ENCODE data around the gene NEMP1.
"Not testable (repeated sequence)": the region's sequence is repeated elsewhere in the genome, so short reads cannot be mapped to it uniquely, and the experiment has no call there.

NEMP1 gene

DNA sequence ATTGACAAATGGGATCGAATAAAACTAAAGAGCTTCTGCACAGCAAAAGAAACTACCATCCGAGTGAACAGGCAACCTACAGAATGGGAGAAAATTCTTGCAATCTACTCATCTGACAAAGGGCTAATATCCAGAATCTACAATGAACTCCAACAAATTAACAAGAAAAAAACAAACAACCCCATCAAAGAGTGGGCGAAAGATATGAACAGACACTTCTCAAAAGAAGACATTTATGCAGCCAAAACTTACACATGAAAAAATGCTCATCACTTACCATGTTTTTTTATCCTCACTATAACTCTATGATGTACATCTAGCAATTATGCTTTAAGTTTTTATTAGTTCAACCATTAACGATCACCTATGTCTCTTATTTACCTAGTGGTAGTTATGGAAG lies 24.7 kb downstream of the NEMP1 start:
- not testable (repeated sequence) for DNase-seq (ENCODE audit: low read depth)

DNA sequence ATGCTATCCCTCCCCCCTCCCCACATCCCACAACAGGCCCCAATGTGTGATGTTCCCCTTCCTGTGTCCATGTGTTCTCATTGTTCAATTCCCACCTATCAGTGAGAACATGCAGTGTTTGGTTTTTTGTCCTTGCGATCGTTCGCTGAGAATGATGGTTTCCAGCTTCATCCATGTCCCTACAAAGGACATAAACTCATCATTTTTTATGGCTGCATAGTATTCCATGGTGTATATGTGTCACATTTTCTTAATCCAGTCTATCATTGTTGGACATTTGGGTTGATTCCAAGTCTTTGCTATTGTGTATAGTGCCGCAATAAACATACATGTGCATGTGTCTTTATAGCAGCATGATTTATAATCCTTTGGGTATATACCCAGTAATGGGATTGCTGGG lies 25.4 kb downstream of the NEMP1 start:
- DNase-seq (ENCODE audit: low read depth), result not testable (repeated sequence)

DNA sequence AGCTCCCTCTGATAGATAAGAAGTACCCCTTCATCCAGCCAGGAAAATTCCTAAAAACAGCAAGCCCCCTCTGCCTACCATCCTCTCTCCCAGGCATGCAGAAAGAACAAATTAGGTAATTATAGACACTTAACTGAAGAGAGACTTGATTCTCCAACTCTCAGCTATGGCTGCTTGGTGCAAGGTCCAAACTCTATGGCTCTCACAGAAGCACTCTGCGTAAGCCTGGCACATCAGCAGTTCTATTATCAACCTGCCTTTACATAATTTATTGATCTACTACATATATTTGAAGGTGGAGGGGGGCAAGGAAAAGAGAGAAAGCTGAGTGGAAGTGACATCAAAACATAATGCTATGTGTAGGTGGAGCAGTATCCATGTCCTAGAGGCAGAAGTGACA lies 27.6 kb downstream of the NEMP1 start:
- DNase-seq (ENCODE audit: low read depth), result no peak

DNA sequence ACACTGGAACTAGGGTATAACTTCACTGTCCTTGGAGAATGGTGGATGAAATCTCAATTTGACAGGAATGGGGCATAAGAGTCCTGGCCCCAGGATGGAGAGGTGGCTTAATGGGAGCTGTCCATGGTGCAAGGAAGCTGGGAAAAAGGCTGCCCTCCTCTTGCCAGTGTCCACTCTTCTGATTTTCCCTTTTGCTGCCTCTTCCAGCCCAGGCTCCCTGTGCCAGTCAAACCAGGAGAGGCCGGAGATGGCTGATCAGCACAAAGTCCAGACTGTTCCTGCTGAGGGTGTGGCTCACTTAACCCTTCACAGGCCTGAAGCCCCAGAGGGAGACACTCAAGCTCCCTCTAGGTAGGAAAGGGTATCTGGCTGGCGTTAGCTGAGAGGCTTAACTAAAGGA lies 28.7 kb downstream of the NEMP1 start, which contains the start of gene MYO1A:
Gene MYO1A (minus strand): TSS at position 240 of the 400 bp plus-strand sequence. CDS start 1,806 bp downstream, outside the sequence.
- no peak for DNase-seq (ENCODE audit: low read depth)

DNA sequence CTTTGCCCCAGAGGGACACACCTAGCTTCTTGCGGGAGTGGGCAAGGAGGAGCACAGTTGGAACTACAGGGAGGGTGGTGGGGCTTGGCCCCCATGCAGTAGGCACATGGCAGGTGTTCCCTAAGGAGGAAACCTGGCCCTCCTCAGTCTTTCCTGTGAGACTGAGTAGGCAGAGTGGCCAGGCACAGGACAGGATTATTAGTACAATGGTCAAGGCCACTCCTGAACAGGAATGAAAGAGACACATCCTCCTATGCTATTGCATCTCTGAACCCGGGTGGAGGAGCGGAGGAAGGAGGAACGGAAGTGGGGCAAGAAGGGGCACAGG lies 29.5 kb downstream of the NEMP1 start:
- no peak for DNase-seq (ENCODE audit: low read depth)

DNA sequence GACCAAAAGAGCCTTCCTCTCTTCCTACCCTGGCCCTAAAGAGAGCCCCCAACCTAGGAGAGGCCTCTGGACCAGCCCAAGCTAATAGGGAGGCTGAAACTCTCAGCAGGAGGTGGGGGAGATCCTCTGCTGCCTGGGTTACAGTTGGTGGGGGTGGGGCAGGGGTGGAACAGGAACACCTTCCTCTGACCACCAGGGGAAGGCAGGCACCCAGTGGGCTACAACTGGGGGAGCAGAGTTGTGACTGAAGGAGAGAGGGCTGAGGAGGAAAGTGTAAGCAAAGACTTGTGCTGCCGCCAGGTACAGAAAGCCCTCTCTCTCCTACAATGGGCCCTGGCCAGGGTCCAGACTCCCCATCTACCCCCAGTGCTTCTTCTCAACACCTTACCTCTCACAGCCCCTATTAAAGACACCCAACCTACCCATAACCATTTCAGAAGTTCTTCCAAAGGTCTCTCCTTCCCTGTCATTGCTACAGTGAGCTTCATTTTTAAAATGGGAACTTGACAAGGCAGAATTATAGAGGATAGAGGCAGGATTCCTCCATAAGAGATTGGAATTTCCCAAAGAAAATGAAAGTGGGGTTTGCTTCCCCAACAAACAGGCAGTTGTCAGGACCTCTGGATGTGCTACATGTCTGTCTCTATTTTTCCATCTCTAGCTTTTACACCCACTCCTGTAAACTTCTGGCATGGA lies 30.0 kb downstream of the NEMP1 start:
- DNase-seq (ENCODE audit: low read depth), result no peak

DNA sequence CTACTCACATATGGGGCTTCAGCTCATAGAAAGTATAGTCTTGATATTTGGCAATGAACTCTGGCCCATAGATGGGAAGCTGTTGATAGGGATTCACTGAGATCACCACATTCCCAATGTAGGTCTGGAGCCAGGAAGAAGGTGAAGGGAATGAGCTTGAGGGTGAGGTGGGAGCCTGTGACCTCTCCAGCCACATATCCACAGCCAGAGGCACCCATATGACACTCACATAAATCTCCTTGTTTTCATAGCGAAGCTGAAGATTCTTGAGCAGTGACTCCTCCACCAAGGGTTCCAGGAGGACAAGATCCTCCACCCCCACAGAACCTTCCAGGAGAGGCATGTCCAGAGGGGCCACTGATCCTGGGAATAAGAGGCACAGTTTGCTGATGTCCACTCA lies 30.6 kb downstream of the NEMP1 start:
- DNase-seq (ENCODE audit: low read depth), result no peak

DNA sequence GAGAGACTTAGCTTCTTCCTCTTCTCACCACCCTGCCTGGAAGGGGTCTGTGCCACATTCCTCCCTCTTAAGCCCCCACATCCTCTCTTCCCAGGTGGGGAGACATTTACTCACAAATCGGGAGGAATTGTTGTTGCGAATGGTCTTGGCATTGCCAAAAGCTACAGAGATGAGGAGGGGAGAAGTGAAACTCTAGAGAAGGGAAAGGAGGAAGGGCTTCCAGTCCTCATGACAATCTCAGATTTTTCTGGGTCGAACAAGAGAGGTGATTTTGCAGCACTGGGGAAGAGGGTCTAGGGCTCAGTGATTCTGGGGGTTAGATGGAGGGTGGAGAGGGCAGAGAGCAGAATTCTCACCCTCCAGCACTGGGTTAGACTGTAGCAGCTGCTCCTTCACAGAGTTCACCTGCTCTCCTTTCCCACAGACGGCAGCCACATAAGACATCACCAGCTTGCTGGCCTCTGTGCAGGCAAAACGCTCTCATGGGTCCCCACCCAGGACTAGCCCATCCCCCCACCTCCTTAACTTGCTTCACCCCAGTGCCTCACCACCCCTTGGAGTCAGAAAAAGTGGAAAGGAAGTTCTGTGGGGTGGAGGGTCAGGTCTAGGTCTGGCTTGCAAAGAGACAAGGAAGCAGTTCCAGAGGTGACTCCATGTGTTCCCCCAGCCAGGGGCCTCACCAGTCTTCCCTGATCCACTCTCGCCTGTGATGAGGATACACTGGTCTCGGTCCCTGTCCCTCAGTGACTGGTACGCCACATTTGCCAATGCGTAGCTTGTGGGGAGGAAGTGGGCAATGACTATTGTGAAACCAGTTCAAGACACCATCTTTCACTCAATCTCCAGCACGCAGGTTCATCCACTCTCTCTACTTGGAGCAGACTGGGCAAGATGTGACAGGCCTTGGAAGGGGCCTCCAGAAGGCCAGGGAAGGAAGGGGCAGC lies 31.4 kb downstream of the NEMP1 start:
- DNase-seq (ENCODE audit: low read depth), result peak; percentile 5

DNA sequence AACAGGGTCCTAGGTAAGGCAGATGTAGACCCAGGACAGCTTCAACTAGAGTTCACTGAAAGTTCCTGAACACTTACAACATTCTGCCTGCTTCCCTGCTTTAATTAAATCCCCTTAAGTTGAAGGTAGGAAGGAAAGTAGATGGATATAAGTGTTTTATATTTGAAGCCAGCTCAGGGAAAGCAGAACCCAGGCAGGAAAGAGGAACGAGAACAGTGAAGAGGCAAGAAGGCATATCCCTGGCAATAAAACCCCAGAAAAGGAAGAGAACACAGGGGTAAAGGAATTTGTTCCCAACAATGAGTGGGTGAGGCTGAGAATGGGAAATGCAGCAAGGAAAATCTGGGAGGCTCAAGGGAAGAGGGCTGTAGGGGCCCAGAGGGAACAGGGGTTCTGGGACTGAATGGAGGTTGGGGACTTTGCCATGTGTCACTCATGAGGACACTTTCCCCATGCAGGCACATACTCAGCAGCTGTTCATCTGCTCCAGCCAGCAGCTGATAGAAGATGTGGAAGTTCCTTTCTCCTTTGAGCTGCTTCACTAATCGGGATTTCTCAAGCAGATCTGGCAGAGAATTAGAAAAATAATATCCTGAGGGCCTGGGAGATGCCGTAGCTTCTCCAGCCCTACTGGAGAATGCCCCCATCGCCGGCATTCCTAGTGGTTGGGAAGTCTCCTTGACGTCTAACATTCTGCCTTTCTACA lies 32.4 kb downstream of the NEMP1 start:
- DNase-seq (ENCODE audit: low read depth), result no peak

DNA sequence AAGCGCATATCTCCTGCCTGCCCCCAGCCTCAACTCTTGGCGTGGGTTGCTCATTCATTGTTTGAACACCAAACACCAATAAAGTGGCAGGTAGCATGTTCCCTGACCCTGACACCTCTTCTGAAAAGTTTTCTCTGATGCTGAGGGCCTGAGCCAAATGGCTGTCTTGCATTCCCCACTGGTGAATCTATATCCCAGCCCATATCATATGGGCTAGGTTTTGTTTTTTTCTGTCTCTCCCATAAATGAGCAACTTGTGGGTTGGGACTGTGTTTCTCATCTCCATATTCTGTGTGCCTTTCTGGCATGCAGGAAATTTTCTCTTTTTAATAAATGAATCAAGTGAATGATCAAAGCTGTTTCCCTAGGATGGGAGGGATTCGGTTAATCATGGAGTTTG lies 33.7 kb downstream of the NEMP1 start:
- no peak for DNase-seq (ENCODE audit: low read depth)

DNA sequence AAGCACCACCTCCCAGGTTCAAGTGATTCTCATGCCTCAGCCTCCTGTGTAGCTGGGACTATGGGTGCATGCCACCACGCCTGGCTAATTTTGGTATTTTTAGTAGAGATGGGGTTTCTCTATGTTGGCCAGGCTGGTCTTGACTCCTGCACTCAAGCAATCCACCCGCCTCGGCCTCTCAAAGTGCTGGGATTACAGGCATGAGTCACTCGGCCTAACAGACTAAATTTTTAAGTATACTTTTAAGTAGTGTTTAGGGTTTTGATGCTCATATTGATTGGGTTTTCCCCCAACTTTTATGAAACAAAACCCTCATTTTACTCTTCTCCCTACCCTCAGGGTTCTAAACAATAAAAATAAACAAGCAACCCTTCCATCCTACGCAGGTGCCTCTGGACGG lies 34.1 kb downstream of the NEMP1 start:
- no peak for DNase-seq (ENCODE audit: low read depth)

DNA sequence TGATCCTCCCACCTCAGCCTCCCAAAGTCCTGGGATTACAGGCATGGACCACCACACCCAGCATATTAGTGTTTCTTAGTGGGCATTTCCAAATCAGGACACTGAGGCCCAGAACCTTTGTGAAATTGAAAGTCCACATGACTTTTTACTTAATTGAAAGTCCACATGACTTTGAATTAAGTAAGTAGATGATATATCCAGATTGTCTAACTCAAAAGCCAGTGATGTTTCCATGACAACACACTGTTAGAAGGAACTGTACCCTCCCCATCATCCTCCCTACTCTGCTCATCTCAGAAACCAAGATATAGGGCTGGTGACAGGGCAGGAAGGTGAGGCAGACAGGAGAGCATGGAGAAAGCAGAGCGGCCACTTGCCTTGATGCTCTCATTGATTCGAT lies 35.9 kb downstream of the NEMP1 start:
- no peak for DNase-seq (ENCODE audit: low read depth)

DNA sequence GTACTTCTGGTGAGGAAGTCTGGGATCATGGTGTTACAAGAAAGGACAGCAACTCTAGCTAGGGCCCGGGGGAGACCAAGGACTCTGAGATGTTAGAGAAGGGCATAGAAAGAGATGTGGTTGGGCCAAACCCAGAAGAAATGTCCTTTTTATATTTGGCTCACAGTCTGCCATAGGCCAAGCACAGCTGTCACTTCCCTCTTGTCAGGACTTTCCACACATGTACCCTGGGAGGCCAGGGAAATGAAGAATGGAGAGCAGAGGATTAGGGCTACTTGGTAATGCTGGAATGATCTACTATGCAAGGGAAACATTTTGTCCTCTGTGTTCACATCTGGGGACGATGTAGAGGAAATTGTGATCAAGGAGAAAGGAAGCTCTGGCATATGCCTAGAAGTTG lies 37.8 kb downstream of the NEMP1 start:
- DNase-seq (ENCODE audit: low read depth), result no peak

DNA sequence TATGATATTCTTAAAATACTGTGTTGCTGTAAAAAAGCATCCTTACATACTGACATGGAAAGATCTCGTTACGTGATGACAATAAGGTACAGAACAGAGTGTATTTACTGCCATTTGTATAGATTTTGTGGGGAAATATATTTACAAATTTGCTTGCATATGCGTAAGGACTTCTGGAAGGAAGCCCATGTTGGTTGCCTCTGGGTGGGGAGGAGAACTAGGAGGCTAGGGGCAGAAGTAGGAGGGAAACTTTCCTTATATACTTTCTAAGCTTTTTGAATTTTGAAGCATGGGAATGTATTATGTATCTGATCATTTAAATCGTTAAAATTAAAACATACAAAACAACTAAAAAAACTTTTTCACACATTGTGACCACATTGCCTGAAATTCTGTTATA lies 38.4 kb downstream of the NEMP1 start:
- DNase-seq (ENCODE audit: low read depth), result no peak

DNA sequence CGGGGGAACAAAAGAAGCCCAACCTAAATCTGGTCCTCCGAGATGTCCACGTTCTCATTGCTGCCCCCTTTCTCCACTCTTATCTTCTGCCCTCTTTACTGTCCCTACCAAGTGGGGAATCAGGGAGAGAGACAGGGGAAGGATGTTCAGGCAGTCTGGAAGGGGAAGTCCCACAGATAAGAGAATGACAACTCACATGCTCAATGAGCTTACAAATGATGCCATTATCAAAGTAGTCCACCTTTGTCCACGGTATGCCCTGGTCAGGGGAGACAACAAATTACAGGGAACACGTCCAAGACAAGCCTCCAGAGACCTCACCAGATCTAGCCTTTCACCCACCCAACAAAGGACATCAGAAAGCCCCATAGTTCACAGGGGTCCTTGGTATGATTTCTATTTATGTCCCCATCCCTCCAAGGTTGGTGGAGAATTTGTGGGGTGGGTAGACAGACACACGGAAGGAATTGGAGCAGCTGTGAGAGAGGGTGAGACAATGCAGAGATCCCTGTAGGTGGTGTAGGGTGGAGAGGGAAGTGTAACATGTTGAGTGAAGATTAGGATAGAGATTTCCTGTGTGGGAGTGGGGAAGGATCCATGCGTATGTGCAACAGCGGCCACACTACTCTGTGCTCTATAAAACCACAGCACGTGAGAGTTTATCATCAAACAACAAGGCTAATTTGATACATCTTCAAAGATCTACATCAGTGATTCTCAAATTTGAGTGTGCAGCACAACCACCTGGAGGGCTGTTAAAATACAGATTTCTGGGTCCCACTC lies 39.4 kb downstream of the NEMP1 start:
- DNase-seq (ENCODE audit: low read depth), result no peak

DNA sequence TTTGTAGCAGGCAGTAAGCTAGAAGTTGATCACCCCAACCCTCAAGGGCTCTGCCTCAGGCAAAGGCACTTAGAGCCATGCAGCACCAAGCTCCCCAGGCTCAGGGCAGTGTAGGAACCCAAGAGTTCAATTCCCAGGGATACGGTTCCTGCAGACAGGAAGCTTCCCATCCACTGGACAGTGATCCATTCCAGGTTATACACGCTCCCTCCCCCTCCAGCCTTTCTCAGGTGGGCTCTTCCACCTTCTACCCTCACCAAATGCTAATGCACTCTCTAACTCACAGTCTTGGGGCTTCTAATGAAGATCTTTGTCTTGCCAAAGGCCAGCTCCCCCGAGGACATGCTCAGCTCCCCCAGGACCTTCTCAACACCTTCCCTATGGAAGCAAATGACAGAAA lies 41.3 kb downstream of the NEMP1 start:
- no peak for DNase-seq (ENCODE audit: low read depth)

DNA sequence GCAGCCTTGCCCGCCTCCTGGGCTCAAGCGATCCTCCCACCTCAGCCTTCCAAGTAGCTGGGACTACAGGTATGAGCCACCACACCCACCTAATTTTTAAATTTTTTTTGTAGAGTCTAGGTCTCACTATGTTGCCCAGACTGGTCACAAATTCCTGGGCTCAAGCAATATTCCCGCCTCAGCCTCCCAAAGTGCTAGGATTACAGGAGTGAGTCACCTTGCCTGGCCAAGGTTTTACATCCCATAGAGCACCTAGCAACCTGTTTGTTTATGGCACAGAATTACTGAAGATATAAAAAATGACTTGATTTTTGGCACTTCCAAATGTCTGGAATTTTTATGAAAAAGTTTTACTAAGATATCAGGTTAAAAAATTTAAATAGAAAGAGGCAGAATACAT lies 45.2 kb downstream of the NEMP1 start:
- no peak for DNase-seq (ENCODE audit: low read depth)

DNA sequence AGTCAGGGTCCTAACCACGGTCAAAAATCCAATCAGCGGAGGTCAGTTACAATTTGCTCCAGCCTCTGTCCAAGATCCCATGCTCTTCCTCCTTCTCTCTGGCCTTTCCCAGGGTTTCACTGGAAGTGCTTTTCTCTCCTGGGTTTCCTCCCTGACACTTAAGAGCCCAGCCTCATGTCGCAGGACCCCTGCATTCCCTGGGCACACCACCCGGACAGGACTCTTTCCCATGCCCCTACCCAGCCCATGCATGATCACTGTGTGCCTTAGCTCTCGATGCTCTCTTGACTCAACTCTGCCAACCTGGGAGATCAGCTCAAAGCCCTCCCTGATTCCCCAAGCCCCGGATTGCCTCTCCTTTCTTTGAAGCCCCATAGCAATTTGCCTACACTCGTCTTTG lies 46.8 kb downstream of the NEMP1 start:
- no peak for DNase-seq (ENCODE audit: low read depth)

DNA sequence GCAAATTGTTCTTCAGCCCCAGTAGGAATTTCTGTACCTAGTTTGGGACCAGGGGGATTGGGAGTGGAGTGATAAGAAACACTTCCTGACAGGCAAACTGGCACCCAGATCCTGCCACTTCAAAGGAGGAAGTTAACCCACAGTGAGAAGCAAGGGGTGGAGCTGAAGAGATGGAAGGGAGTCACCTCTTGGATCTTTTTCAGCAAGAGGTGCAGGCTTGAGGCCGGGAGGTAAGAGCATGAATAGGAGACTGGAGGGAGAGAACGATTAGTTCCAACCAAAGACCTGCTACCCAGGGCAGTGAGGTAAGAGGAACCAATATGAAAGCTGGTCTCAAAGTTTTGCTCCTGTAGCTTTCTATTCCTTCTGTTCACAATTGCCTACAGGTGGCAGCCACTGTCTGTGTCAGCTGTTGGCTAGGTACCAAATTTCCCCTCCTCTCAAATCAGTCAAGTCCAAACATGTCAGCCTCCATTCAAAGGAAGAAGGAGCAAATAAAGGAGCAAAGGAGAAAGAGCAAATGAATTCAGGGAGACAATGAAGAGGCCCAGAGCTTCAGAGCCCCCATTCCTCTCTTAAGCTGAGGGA lies 47.4 kb downstream of the NEMP1 start:
- DNase-seq (ENCODE audit: low read depth), result no peak

DNA sequence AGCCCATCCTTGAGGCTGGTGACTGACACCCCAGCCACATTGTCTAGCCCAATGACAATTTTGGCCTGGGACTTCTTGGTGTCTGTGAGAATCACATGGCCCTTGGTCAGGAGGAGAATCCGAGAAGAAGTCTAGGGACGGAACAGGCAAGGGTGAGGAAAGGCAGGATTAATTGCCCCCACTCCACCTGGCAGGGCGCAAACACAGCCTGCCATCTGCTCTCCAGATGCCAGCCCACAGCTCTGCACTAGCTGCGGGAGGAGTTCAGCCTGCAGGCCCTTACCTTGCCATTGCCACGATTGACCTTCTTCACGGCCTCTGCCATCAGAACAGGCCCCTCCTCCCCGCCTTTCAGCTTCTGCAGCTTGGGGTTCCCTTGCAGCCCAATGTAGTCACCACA lies 49.1 kb downstream of the NEMP1 start:
- DNase-seq (ENCODE audit: low read depth), result no peak

DNA sequence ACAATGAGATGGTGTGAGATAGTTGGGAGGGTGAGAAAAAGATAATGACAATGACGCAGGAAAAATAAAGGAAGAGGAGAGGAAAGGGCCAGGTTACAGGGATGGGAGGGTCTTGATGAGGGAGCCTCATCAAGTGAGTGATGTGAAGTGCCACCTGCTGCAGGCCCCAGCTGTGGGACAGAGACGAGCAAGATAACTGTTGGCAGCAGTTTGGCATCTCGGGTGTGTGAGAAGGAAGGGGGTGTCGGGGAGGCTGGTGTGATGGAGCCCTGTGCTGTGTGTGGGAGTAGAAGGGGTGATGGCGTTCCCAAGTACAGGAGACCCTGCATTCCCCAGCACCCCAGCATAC lies 50.8 kb downstream of the NEMP1 start:
- DNase-seq (ENCODE audit: low read depth), result no peak

Measured in stimulated activated CD8-positive, alpha-beta memory T cell treated with anti-CD3 and anti-CD28 coated beads, Interleukin-12 subunit alpha, Interleukin-12 subunit beta, amount 100 ng/mL, for 4 hours (primary cell).